NCI-H748 treated with DMSO at 0.1 percent for 48 hours (cell line): ENCODE measurements around the gene TEX12.
"Not testable (repeated sequence)": the region's sequence is repeated elsewhere in the genome, so short reads cannot be mapped to it uniquely, and the experiment has no call there.

Source experiments
- DNase-seq: peaks from one replicate; lab custom pipeline; 2025; lab: John Stamatoyannopoulos, UW

TEX12 gene

DNA sequence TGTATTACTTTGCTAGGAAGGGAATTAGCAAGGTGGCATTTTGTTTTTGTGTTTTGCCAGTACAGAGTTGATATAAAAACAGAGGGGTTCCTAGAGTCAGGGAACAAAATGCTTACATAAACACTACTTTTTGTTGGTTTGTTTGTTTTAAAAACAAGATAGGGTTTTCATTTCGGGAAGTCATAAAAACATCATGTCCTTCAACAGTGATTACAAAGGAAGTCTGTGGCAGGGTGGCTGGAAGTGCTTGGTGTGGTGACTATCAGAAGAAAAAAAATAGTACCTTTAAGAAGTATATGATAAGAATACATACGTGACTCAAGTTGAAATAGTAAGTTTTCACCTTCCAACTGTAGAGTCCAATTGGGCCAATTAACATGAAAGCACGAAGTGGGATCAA, 2.1 kb upstream of the TEX12 start:
- no peak for DNase-seq

DNA sequence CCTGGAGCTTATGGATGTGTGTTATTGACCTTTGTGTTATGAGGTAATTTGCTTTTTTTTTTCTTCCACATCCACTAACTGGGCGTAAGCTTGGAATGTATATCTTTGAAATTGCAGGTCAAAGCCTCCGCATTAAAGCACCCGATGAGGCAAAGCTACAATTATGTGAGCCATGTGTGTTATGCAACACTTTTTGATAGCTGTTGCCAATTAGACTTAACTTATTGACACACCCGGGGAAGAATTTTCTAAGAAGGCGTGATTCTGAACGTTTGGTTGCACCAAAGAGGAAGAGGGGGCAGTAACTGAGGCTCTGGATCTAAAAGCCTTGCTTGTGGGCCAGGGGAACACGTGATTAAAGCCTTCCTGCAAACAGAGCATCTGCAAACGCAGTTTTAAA, 610 bp upstream of the TEX12 start:
- DNase-seq: no peak

DNA sequence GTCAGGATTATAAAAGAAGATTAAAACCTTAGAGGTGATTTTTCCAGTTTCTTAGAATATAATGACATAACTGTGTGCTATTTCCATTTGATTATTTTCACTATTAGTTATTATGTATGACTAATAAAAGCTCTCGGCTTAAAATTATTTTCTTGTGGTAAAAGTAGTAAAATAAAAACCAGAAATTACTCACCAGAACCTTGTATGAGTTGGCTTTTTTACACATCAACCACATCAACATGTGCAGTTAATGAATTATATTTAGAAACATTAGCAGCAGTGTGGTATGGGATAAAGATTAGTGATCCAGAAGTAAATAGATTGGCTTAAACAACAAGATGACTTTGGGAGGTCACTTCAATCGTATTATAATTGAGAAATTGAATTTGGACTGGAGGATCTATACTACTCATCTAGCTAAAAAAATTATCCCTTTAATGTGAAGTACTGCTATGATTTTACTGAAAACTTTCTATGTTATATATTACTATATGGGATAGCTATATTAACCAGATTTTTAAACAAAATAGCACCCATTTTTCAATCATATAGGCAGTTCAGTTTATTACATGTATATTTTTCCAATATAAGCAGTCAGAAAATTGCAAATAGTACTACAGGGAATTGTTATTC, 5.3 kb downstream of the TEX12 start:
- no peak for DNase-seq

DNA sequence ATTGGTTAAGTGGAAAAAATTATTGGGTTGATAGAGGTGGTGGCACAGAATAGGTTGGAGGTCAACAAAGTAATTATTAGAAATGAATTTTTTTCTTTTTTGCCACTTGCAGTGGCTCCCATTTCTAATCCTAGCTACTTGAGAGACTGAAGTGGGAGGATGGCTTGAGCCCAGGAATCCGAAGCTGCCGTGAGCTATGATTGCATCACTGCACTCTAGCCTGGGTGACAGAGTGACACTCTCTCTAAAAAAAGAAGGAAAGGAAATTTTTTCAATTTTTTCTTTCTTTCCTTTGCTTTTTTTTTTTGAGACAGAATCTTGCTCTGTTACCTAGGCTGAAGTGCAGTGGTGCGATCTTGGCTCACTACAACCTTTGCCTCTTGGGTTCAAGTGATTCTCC, 6.0 kb downstream of the TEX12 start:
- DNase-seq: no peak

DNA sequence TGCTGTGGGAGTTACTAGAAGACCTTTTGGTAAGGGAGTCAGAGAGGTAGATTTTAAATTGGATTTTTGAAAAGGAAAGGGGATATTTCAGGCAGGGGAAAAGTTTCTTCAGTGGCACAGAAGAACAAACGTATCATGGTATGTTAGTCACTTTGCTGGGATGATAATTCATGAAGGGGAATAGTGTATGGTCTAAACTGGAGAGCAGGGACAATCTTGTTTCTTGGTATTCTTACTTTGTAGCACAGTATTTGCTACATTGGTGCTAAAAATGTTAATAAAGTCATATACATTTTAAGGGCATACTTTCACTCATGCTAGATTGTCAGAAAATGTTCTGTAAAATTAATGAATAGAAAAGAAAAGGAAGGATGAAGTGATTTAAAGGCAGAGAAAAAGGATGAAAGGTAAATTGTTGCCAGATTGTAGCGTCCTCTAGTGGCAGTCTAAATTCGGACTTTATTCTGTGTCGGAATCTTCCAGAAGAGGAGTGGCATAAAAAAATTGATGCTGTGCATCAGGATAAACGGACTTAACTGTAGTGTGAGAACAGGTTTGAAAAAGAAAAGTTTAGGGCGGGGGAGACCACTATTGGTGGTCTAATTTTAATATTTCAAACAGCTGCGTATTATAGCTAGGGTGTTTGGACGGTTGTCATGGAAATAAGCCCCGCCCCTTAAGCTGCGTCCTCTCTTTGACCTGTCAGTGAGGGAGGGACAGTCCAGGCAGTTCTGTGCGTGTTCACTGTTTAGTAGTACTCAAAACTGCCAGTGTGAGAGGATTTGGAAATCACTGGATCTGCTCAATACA, 7.8 kb downstream of the TEX12 start, which contains the start of gene BCO2:
TSS of gene BCO2 (plus strand) at position 724 of the 810 bp plus-strand sequence. CDS start 90 bp downstream, outside the sequence.
- DNase-seq: peak; percentile 43

DNA sequence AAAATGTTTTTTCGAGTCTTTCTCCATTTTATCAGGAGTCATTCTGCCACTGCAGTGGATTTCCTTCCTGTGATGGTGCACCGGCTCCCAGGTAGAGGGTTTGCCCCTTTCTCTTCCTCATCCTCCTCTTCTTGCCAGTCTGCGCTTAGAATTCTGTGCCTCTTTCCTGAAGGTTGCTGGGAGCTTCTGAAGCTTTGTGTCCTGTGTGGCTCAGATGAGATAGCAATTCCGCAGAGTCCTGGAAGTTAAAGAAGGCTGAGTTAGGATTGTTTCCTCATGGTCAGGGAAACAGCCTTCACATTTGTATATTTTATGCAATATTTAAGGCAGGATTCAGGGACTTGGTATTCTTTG, 8.4 kb downstream of the TEX12 start:
- DNase-seq: no peak

DNA sequence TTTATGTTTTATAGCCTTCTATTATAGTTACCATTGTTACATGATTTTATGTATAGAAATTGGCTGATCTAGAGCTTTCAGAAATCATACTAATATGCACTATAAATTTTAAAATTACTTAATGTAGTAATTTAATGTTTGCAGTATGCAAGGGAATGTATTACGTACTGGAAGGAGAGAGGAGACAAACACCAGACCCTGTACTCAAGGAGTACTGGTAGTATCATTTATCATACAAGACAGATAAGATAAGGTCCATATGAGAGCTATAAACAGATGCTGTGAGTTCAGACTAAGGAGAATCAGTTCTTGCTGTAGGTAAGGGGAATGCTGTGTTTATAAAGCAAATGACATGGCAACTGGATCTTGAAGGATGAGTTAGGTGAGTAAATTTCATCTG, 8.9 kb downstream of the TEX12 start:
- no peak for DNase-seq

DNA sequence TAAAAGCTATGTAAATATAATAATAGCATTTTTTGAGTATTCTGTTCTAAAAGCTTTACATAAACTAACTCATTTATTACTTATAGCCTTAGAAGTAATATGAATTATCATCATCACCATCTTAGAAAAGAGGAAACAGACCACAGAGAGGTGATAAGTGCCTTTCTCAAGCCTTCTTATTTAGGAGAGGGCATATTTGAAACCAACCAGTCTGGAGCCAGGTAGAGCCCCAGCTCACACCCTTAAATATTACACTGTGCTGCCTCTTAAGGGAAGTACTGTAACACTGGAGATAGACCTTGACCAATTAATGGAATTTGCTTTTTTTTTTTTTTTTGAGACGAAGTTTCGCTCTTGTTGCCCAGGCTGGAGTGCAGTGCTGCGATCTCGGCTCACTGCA, 10.4 kb downstream of the TEX12 start:
- no peak for DNase-seq

DNA sequence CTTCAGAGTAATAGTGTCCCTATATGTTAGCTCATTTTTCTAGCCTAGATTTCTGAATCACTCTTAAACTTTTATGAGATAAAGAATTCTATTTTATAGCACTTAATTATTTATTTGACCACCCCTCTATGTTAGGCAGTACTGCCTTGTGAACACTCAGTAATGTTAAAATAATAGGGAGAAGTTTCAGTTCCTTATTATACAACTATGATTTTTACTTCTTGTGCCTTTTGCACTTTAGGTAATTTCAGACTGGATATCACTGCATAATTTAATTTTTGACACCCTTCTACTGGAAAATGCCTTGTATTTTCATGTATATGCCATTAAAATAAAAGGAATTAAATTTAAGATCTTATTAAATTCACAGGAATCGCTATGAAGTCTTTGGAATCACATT, 11.3 kb downstream of the TEX12 start:
- DNase-seq: no peak

DNA sequence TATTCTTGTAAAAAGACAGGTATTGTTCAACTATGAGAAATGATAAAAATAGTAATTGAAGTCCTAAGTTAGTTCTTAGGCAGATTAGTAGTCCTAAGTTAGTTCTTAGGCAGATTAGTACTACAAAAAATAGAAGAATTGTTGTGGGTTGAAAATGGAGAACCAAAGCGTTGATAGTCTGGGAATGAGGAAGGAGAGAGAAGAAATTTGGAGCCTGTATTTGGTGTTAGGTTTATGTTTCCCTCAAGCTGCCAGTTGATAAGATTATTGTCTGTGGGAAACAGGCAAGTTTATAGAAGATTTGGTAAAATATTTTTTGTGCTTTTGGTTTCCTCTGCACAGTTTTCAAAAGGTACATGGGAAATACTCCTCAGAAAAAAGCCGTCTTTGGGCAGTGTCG, 11.8 kb downstream of the TEX12 start:
- no peak for DNase-seq

DNA sequence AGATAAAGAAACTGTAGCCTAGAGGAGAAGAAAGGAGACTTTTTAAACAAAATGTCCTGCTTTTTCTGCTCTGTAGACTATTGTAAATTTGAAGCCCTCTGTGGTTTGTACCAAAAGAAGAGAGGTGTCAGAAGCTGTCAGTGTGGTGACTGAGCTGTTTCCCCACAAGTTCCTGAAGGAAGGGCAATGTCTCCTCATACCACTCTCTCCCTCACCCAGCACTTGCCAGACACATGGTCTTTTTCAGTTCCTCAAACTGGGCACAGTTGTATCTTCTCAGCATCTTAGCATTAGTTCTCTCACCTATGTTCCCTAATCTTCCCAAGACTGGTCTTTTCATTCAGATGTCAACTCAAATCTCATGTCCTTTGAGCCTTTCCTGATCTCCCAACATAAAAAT, 12.4 kb downstream of the TEX12 start:
- no peak for DNase-seq

DNA sequence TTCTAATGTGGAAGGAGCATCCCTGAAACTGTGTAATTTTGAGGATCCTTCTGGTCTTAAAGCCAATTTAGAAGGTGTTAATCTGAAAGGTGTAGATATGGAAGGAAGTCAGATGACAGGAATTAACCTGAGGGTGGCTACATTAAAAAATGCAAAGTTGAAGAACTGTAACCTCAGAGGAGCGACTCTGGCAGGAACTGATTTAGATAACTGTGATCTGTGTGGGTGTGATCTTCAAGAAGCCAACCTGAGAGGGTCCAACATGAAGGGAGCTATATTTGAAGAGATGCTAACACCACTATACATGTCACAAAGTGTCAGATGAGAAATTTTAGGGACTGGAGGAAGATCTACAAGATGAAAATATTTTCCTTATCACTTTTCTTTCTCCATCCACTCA, 15.7 kb downstream of the TEX12 start:
- no peak for DNase-seq

DNA sequence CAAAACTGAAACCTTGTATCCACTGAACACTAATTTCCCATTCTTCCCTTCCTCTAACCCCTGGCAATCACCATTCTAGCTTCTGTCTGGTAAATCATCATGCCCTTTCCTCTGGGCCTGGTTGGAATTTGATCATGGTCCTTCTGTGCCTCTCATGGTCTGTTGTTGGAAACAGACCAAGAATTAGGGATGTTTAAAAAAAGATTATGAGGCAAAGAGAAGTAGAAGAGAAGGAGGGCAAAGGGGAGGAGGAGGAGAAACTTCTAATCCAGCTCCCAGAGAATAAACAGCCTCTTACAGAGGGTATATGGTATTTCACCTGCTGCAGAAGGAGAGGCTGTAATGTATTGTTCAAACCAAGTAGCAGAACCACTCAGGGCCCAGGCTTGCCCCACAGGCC, 18.7 kb downstream of the TEX12 start:
- no peak for DNase-seq

DNA sequence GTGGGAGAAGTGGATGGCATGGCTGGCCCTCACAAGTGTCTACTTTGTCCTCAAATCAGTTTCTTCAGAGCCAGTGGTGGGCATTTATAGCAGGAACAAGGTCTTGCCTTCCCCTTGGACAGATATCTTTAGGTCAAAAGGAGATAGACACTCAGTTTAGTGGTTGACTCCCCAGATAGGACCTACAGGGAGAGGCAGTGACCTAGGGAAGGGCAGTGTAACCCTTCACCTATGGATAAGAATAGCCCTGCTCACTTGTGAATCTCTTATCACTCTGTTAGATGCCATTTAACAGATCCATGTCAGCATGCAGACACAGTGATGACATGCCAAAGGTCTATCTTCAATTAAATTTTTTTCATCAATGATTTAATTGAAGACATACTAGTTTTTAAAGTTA, 19.1 kb downstream of the TEX12 start:
- DNase-seq: no peak

DNA sequence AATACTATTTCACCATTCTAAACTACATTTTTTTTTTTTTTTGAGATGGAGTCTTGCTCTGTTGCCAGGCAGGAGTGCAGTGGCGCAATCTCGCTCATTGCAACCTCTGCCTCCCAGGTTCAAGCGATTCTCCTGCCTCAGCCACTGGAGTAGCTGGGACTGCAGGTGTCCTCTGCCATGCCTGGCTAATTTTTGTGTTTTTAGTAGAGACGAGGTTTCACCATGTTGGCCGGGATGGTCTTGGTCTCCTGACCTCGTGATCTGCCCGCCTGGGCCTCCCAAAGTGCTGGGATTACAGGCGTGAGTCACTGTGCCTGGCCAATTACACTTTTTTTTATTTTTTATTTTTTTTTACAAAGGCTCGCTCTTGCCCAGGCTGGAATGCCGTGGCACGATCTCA, 27.9 kb downstream of the TEX12 start:
- not testable (repeated sequence) for DNase-seq

DNA sequence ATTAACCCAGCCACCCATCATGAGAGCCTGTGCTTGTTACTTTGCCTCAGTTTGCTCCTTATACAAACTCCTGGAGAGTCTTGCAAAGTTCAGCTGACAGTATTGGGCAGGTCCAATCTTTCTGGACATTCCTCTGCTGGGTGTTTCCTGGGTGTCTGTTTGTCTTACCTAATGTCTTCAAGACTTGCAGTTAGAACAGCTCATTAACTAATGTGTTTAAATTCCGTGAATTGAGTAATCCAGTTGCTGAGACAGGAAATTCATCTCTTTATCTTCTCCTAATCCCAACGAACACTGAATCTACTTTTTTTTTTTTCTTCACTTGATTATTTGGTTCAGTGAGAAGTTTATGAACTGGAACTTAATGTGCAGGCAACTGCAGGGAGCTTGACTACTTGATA, 28.8 kb downstream of the TEX12 start:
- DNase-seq: no peak

DNA sequence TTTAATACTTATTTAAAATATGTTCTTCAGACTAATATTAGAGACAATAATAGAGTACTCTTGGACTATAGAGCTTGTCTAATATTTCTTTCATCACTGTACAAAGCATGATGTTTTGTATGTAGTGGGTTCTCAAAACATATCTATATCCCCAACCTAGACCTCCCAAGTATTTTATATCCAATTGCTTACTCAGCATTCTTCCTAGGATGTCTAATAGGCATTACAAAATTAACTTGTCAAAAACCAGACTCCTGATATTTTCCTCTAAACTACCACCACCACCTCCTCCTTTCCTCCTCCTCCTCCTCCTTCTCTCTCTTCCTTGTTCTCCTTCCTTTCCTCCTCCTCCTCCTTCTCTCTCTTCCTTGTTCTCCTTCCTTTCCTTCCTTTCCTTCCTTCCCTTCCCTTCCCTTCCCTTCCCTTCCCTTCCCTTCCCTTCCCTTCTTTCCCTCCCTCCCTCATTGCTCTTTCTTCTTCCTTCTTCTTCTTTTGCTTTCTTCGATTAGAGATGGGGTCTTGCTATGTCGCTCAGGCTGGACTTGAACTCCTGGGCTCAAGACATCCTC, 29.4 kb downstream of the TEX12 start:
- DNase-seq: no peak

DNA sequence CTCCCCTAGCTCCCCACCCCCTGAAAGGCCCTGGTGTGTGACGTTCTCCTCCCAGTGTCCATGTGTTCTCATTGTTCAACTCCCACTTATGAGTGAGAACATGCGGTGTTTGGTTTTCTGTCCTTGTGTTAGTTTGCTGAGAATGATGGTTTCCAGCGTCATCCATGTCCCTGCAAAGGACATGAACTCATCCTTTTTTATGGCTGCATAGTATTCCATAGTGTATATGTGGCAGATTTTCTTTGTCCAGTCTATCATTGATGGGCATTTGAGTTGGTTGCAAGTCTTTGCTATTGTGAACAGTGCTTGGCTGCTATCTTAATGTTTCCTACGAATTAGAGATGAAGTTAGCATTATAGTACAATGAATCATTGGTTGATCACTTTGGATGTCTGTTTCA, 31.9 kb downstream of the TEX12 start:
- DNase-seq: not testable (repeated sequence)

DNA sequence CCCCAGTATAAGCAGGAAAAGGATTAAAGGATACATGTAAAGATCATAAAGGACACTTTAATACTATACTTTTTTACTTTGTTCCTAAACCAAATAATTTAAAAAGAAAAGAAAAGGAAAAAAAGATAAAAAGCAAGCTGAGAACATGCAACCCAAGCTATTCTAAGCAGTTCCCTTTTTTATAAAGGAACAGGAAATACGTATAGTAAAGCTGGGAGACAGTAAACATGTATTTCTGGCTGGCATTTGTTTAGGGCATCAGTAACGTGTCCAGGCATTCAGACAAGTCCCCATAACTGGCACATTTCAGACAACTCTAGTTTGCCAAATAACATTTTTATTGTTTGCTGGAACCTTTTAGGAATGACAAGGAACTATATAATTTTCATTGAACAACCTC, 33.1 kb downstream of the TEX12 start:
- no peak for DNase-seq

DNA sequence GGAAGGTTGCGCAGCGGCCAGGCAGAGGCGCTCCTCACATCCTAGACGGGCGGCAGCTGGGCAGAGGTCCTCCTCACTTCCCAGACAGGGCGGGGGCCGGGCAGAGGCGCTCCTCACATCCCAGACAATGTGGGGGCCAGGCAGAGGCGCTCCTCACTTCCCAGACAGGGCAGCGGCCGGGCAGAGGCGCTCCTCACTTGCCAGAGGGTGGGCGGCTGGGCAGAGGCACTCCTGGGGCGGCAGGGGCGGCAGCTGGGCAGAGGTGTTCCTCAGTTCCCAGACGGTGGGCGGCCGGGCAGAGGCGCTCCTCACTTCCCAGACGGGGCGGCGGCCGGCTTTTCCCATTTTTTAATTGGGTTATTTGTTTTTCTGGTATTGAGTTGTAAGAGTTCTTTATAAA, 38.9 kb downstream of the TEX12 start:
- no peak for DNase-seq

DNA sequence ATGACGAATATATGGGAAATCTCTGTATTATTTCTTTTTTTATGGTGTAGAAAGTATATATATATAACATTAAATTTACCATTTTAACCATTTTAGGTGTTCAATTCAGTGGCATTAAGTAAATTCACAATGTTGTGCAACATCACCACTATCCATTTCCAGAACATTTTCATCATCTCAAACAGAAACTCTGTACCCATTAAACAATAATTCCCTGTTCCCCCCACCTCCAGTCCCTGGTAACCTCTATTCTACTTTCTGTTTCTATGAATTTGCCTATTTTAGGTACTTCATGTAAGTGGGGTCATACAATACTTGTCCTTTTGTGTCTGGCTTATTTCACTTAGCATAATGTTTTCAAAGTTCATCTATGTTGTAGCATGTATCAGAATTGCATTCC, 43.7 kb downstream of the TEX12 start:
- DNase-seq: no peak

DNA sequence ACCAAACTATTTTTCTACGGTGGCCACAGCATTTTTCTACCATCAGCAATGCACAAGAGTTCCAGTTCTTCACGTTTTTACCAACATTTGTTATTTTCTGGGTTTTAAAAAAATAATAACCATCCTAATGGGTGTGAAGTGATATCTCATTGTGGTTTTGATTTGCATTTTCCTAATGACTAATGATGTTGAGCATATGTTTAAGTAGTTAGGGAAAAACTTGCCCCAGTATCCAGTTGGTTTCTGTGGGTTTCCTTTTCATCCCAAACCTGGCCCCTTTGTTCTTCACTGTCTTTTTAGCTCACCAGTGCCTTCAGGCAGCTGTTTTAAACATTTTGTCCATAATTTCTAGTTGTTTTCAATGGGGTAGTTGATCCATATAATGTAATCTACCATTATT, 44.4 kb downstream of the TEX12 start:
- no peak for DNase-seq

DNA sequence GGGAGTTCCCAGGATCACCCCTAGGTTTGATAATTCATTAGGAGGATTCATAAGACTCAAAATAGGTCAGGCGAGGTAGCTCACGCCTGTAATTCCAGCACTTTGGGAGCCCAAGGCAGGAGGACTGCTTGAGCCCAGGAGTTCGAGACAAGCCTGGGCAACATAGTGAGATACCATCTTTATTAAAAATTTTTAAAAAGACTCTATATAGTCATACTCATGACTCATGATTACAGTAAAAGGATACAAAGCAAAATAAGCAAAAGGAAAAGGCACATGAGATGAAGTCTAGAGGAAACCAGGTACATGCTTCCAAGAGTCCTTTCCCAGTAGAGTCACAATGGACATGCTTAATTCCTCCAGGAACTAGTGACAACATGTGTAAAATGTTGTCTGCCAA, 45.1 kb downstream of the TEX12 start:
- DNase-seq: no peak

DNA sequence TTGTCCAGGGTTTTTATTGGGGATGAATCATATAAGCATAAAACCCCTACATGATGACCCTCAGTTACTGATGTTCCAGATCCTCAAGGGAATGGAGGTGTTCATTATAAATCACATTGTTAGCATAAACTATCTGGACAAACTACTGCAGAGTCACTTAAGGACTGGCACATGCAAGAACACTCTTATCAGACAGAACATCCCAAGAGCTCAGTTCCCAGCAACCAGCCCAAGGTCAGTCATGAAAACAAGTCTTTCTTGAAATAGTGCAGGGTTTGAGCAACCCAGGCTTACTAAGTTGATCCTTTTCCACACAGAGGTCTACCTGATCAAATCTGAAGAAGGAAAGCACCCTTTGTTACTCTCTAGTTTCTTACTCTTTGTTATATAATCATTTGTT, 45.5 kb downstream of the TEX12 start:
- no peak for DNase-seq
